OCI-LY1 (cell line): Measurements from ENCODE around the gene DOCK10.

Experiments
- H2AFZ ChIP-seq: fragments of 200-600 bp; sonication (generic), shearing (Covaris generic); 2 replicates; pipeline ENCODE4 v1.6.0; 2014; ENCODE audit warnings: antibody characterized with exemption, mild to moderate bottlenecking, low read length
- H3F3A ChIP-seq: fragments of 200-600 bp; sonication (generic), shearing (Covaris generic); 2 replicates; pipeline ENCODE4 v1.6.0; 2014; ENCODE audit warnings: mild to moderate bottlenecking, antibody characterized with exemption, low read length, moderate library complexity; ENCODE audit not compliant: insufficient read depth
- H3K27ac ChIP-seq: fragments of 200-600 bp; sonication (generic); 2 replicates; pipeline ENCODE4 v1.5.1; 2014; ENCODE audit warnings: low read length, mixed run types, mild to moderate bottlenecking, low read depth; ENCODE audit not compliant: poor library complexity, severe bottlenecking
- H3K27me3 ChIP-seq: fragments of 200-600 bp; sonication (generic); 2 replicates; pipeline ENCODE4 v1.6.0; 2014; ENCODE audit warnings: antibody characterized with exemption, mild to moderate bottlenecking, low read length, moderate library complexity; ENCODE audit not compliant: insufficient read depth
- H3K36me3 ChIP-seq: fragments of 200-600 bp; sonication (generic); 2 replicates; pipeline ENCODE4 v1.6.1; 2014; ENCODE audit warnings: mild to moderate bottlenecking, antibody characterized with exemption, low read length, moderate library complexity, mixed read lengths; ENCODE audit not compliant: insufficient read depth
- H3K4me1 ChIP-seq: fragments of 200-600 bp; sonication (generic); 2 replicates; pipeline ENCODE4 v1.5.1; 2014; ENCODE audit warnings: mild to moderate bottlenecking, low read length, moderate library complexity; ENCODE audit not compliant: insufficient read depth, severe bottlenecking
- H3K4me2 ChIP-seq: fragments of 200-600 bp; sonication (generic), shearing (Covaris generic); 2 replicates; pipeline ENCODE4 v1.6.1; 2014; ENCODE audit warnings: low read length
- H3K4me3 ChIP-seq: fragments of 200-600 bp; sonication (generic); 2 replicates; pipeline ENCODE4 v1.5.1; 2014; ENCODE audit warnings: low read length, low read depth, mild to moderate bottlenecking, mixed read lengths; ENCODE audit not compliant: poor library complexity, severe bottlenecking
- H3K79me2 ChIP-seq: fragments of 200-600 bp; shearing (Covaris generic); 2 replicates; pipeline ENCODE4 v1.6.1; 2016; ENCODE audit warnings: mixed run types, low read length, mixed read lengths; ENCODE audit not compliant: insufficient read depth
- H3K9ac ChIP-seq: fragments of 200-600 bp; sonication (generic), shearing (Covaris generic); 2 replicates; pipeline ENCODE4 v1.6.1; 2014; ENCODE audit warnings: mild to moderate bottlenecking, low read length, mixed read lengths
- H3K9me2 ChIP-seq: fragments of 200-600 bp; sonication (generic), shearing (Covaris generic); 2 replicates; pipeline ENCODE4 v1.6.1; 2014; ENCODE audit warnings: low read depth, mild to moderate bottlenecking, low read length, mixed read lengths
- H3K9me3 ChIP-seq: fragments of 200-600 bp; shearing (Covaris generic); 2 replicates; pipeline ENCODE4 v1.6.1; 2014; ENCODE audit warnings: low read length, mixed read lengths
- H4K20me1 ChIP-seq: fragments of 200-600 bp; sonication (generic), shearing (Covaris generic); 2 replicates; pipeline ENCODE4 v1.6.0; 2016; ENCODE audit warnings: mild to moderate bottlenecking, low read length; ENCODE audit not compliant: insufficient read depth
- CTCF ChIP-seq: fragments of 200-600 bp; sonication (generic), shearing (Covaris generic); IDR thresholded peaks from 2 replicates; pipeline ENCODE4 v1.5.1; 2017; ENCODE audit warnings: mild to moderate bottlenecking, antibody characterized with exemption, low read length, moderate library complexity, mixed read lengths
- EZH2 ChIP-seq: fragments of 200-600 bp; sonication (generic), shearing (Covaris generic); IDR thresholded peaks from 2 replicates; pipeline ENCODE4 v1.8.0; 2017; ENCODE audit warnings: borderline replicate concordance, mixed run types, mild to moderate bottlenecking, antibody characterized with exemption, low read length, moderate library complexity, mixed read lengths

DOCK10 gene

DNA sequence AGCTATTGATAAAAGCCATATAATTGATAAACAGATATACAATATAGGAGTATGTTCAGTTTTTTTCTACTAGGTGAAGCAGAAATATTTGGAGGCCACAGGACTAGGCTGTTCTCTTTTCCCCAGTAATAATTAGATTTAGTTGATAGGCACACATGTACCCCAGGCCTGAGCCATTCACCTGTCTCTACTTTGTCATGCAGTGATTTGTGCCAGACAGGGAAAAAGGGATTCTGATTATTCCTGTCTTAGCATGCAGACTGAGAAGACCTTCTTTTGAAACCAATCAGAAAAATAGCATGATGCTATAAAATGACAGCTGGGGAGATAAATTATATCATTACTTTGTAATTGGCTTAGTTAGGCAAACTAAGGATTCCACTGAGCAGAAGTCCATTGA, 94.3 kb downstream of the DOCK10 start:
- no peaks in the 10 kb centered on the region for H3K36me3 ChIP-seq
- no peak overlapping the region for H3K9ac ChIP-seq
- H4K20me1 ChIP-seq, result no peaks in the 10 kb centered on the region
- H3K9me2 ChIP-seq, result no peaks in the 10 kb centered on the region
- H3K4me2 ChIP-seq, result no peak overlapping the region; the same call in 1 of the 2 replicates
- H3F3A ChIP-seq, result no peaks in the 10 kb centered on the region; the same call in 1 of the 2 replicates
- TF ChIP-seq EZH2 (no peak), CTCF (no peak)
- H3K9me3 ChIP-seq, result no peaks in the 10 kb centered on the region
- peaks cover 58% of the 10 kb centered on the region for H3K4me1 ChIP-seq
- H2AFZ ChIP-seq, result no peak overlapping the region; the same call in 1 of the 2 replicates
- no peaks in the 10 kb centered on the region for H3K27me3 ChIP-seq
- no peaks in the 10 kb centered on the region for H3K79me2 ChIP-seq
- H3K4me3 ChIP-seq, result no peak overlapping the region
- peak overlapping the region; percentile 76 for H3K27ac ChIP-seq

- no peaks in the 10 kb centered on the region for H4K20me1 ChIP-seq
- H3K9me2 ChIP-seq, result no peaks in the 10 kb centered on the region
- no peaks in the 10 kb centered on the region for H3K79me2 ChIP-seq
- H2AFZ ChIP-seq, result no peak overlapping the region
- H3K9me3 ChIP-seq, result no peaks in the 10 kb centered on the region
- H3K4me1 ChIP-seq, result peaks cover 55% of the 10 kb centered on the region
- TF ChIP-seq CTCF, result no peak
- TF ChIP-seq EZH2, result no peak
- H3K4me3 ChIP-seq, result peak overlapping the region; percentile 64
- peak overlapping the region; percentile 77 for H3K4me2 ChIP-seq
- no peaks in the 10 kb centered on the region for H3F3A ChIP-seq
- peak overlapping the region; percentile 76 for H3K27ac ChIP-seq
- no peaks in the 10 kb centered on the region for H3K27me3 ChIP-seq
- no peaks in the 10 kb centered on the region for H3K36me3 ChIP-seq
- H3K9ac ChIP-seq, result no peak overlapping the region; the same call in 1 of the 2 replicates
Observed at GRCh38 chr2:224947566-224947965, 94.7 kb downstream of the DOCK10 start.

DNA sequence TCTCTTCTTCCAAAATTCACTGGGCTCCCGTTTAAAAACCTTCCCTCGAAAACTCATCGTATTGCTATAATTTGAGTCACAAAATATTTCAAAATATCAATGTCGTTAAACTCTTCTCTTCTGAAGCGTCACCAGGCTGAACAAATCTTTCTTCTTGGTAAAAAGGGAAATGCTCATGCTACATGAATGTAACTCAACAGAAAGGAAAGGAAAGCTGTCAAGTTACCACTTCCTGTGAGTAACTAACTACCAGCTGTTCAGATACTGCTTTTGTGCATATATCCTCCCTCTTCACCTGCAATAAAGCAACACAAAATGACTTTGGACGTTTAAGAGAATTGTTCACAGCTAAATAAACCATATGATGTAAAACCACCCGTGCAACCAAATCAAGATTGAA, 95.4 kb downstream of the DOCK10 start:
- Histone ChIP-seq H3K9me3 (no peaks in the 10 kb centered on the region), H3K9ac (peak overlapping the region; percentile 73), H3K27me3 (no peaks in the 10 kb centered on the region), H2AFZ (peak overlapping the region; percentile 77; the same call in 1 of the 2 replicates), H3K36me3 (no peaks in the 10 kb centered on the region), H3K9me2 (no peaks in the 10 kb centered on the region), H4K20me1 (no peaks in the 10 kb centered on the region), H3K27ac (peak overlapping the region; percentile 76), H3K4me3 (peak overlapping the region; percentile 64), H3F3A (no peaks in the 10 kb centered on the region), H3K4me2 (peak overlapping the region; percentile 77), H3K79me2 (no peaks in the 10 kb centered on the region), H3K4me1 (peaks cover 57% of the 10 kb centered on the region)
- TF ChIP-seq EZH2, result no peak
- TF ChIP-seq CTCF, result no peak
